IMR-90 (cell line): ENCODE measurements around the gene ESRP2. TPM values are rescaled to one million over a fixed set of nuclear protein-coding genes. Genes with fewer than 3 reads are reported as not detected.

Experiments used
- ATAC-seq: fragments of 200-7000 bp; cut with Tn5 transposase; 2 replicates; pipeline ENCODE4 v1.9.1; 2020; ENCODE audit warnings: low read depth, mild to moderate bottlenecking, moderate library complexity
- BruUV-seq: library from RNA; stranded (reverse); fragments of 400-500 nt; replicated peaks from 2 replicates; lab custom pipeline; 2021; lab: Mats Ljungman, UMichigan
- CTCF ChIA-PET: fragments of 300-600 bp; formaldehyde crosslinking; extraction: SDS; loops from one replicate; lab custom pipeline; 2021; ENCODE audit warnings: antibody characterized with exemption; lab: Yijun Ruan, JAX
- POLR2A ChIA-PET: fragments of 300-600 bp; sonication (Branson Sonifier 250); formaldehyde crosslinking; loops from one replicate; lab custom pipeline; 2022; ENCODE audit warnings: antibody characterized with exemption; ENCODE audit not compliant: unreplicated experiment; lab: Charles Lee
- DNase-seq: peaks from one replicate; pipeline ENCODE4 v3.0.0; 2013
- H2AFZ ChIP-seq: replicated peaks from 2 replicates; pipeline ENCODE3; 2013; ENCODE audit warnings: low read length, mild to moderate bottlenecking; ENCODE audit not compliant: poor library complexity
- H2AK5ac ChIP-seq: 2 replicates; pipeline ENCODE4 v1.6.1; 2013; ENCODE audit warnings: low read depth, low read length, inconsistent platforms
- H2AK9ac ChIP-seq: replicated peaks from 2 replicates; pipeline ENCODE3; 2013; ENCODE audit warnings: mild to moderate bottlenecking, low read depth, low read length, moderate library complexity; ENCODE audit not compliant: poor library complexity
- H2BK120ac ChIP-seq: 2 replicates; pipeline ENCODE4 v1.6.1; 2013; ENCODE audit warnings: low read depth, low read length, inconsistent platforms
- H2BK15ac ChIP-seq: 3 replicates; pipeline ENCODE4 v1.6.1; 2013; ENCODE audit warnings: low read depth, low read length, inconsistent platforms
- H2BK20ac ChIP-seq: 2 replicates; pipeline ENCODE4 v1.6.1; 2013; ENCODE audit warnings: low read depth, mild to moderate bottlenecking, inconsistent platforms, low read length, moderate library complexity
- H2BK5ac ChIP-seq: 2 replicates; pipeline ENCODE4 v1.6.1; 2013; ENCODE audit warnings: mild to moderate bottlenecking, low read depth, low read length, inconsistent platforms; ENCODE audit not compliant: poor library complexity, severe bottlenecking
- H3K14ac ChIP-seq: replicated peaks from 2 replicates; pipeline ENCODE4 v1.6.1; 2013; ENCODE audit warnings: low read depth, low read length, inconsistent platforms
- H3K18ac ChIP-seq: 2 replicates; pipeline ENCODE4 v1.6.1; 2013; ENCODE audit warnings: low read depth, low read length, control low read depth
- H3K23ac ChIP-seq: 2 replicates; pipeline ENCODE4 v1.6.1; 2013; ENCODE audit warnings: low read depth, low read length, inconsistent platforms
- H3K27ac ChIP-seq: 2 replicates; pipeline ENCODE4 v1.5.1; 2013; ENCODE audit warnings: mild to moderate bottlenecking, control low read depth, low read length; ENCODE audit not compliant: insufficient read depth
- H3K27me3 ChIP-seq: 2 replicates; pipeline ENCODE4 v1.6.1; 2013; ENCODE audit warnings: low read length; ENCODE audit not compliant: control insufficient read depth, insufficient read depth
- H3K36me3 ChIP-seq: 2 replicates; pipeline ENCODE4 v1.6.1; 2013; ENCODE audit warnings: low read length, mixed read lengths; ENCODE audit not compliant: control insufficient read depth, insufficient read depth
- H3K4ac ChIP-seq: 2 replicates; pipeline ENCODE4 v1.6.1; 2013; ENCODE audit warnings: low read depth, low read length, inconsistent platforms
- H3K4me1 ChIP-seq: 2 replicates; pipeline ENCODE4 v1.6.1; 2013; ENCODE audit warnings: low read length, mixed read lengths; ENCODE audit not compliant: control insufficient read depth, insufficient read depth
- H3K4me2 ChIP-seq: 2 replicates; pipeline ENCODE4 v1.6.1; 2013; ENCODE audit warnings: low read depth, mild to moderate bottlenecking, control low read depth, low read length, moderate library complexity
- H3K4me3 ChIP-seq: 2 replicates; pipeline ENCODE4 v1.5.1; 2013; ENCODE audit warnings: low read depth, mild to moderate bottlenecking, control low read depth, low read length, moderate library complexity; ENCODE audit not compliant: insufficient read depth
- H3K56ac ChIP-seq: 2 replicates; pipeline ENCODE4 v1.6.1; 2013; ENCODE audit warnings: low read length, inconsistent platforms; ENCODE audit not compliant: insufficient read depth; ENCODE audit errors: extremely low read depth
- H3K79me1 ChIP-seq, 2 experiments: 2 replicates each; pipeline ENCODE4 v1.6.1; 2013; ENCODE audit warnings: low read length in 2 of 2, inconsistent platforms in 1 of 2, low read depth in 1 of 2
- H3K9ac ChIP-seq: 2 replicates; pipeline ENCODE4 v1.6.1; 2013; ENCODE audit warnings: low read depth, low read length, control low read depth
- H3K9me1 ChIP-seq: 2 replicates; pipeline ENCODE4 v1.6.1; 2013; ENCODE audit warnings: low read length, inconsistent platforms; ENCODE audit not compliant: insufficient read depth
- H3K9me3 ChIP-seq: 2 replicates; pipeline ENCODE4 v1.6.1; 2013; ENCODE audit warnings: low read length; ENCODE audit not compliant: control insufficient read depth, insufficient read depth
- H4K20me1 ChIP-seq: 2 replicates; pipeline ENCODE4 v1.6.1; 2013; ENCODE audit warnings: low read length, inconsistent platforms; ENCODE audit not compliant: insufficient read depth
- H4K5ac ChIP-seq: 2 replicates; pipeline ENCODE4 v1.6.1; 2013; ENCODE audit warnings: mild to moderate bottlenecking, low read depth, low read length, control low read depth
- H4K8ac ChIP-seq, 2 experiments: 2 replicates each; pipeline ENCODE4 v1.6.1; 2013; ENCODE audit warnings: low read depth in 2 of 2, low read length in 2 of 2, control low read depth in 1 of 2, inconsistent platforms in 1 of 2
- H4K91ac ChIP-seq: 2 replicates; pipeline ENCODE4 v1.6.1; 2013; ENCODE audit warnings: low read depth, low read length, inconsistent platforms; ENCODE audit not compliant: insufficient read depth
- BHLHE40 ChIP-seq: fragments of 150-350 bp; IDR thresholded peaks from 2 replicates; pipeline ENCODE4 v1.6.1; 2016; ENCODE audit warnings: mild to moderate bottlenecking, low read depth, low read length
- CEBPB ChIP-seq: IDR thresholded peaks from 2 replicates; pipeline ENCODE4 v1.6.1; 2012; ENCODE audit warnings: low read depth, low read length, improper control_type of control experiment
- CHD1 ChIP-seq: IDR thresholded peaks from 2 replicates; pipeline ENCODE4 v1.6.1; 2012; ENCODE audit warnings: low read depth, low read length, improper control_type of control experiment
- ELK1 ChIP-seq: fragments of 150-350 bp; IDR thresholded peaks from 2 replicates; pipeline ENCODE4 v1.6.1; 2016; ENCODE audit warnings: low read depth, mild to moderate bottlenecking, low read length, moderate library complexity, borderline replicate concordance
- FOS ChIP-seq: fragments of 150-350 bp; IDR thresholded peaks from 2 replicates; pipeline ENCODE4 v1.6.1; 2016; ENCODE audit warnings: low read depth, low read length
- MAFK ChIP-seq: IDR thresholded peaks from 2 replicates; pipeline ENCODE4 v1.6.1; 2012; ENCODE audit warnings: low read depth, low read length, improper control_type of control experiment
- MAZ ChIP-seq: IDR thresholded peaks from 2 replicates; pipeline ENCODE4 v1.6.1; 2012; ENCODE audit warnings: low read depth, mild to moderate bottlenecking, low read length, improper control_type of control experiment, moderate library complexity, borderline replicate concordance
- MXI1 ChIP-seq: IDR thresholded peaks from 2 replicates; pipeline ENCODE4 v1.6.1; 2012; ENCODE audit warnings: low read depth, mild to moderate bottlenecking, low read length, moderate library complexity, borderline replicate concordance
- NFE2L2 ChIP-seq: fragments of 150-350 bp; IDR thresholded peaks from 2 replicates; pipeline ENCODE4 v1.6.1; 2016; ENCODE audit warnings: low read depth, mild to moderate bottlenecking, low read length
- POLR2A ChIP-seq: IDR thresholded peaks from 2 replicates; pipeline ENCODE4 v1.6.1; 2012; ENCODE audit warnings: mild to moderate bottlenecking, low read depth, low read length
- RAD21 ChIP-seq: IDR thresholded peaks from 2 replicates; pipeline ENCODE4 v1.6.1; 2012; ENCODE audit warnings: low read length, improper control_type of control experiment
- RCOR1 ChIP-seq: IDR thresholded peaks from 2 replicates; pipeline ENCODE4 v1.6.1; 2012; ENCODE audit warnings: mild to moderate bottlenecking, low read length, improper control_type of control experiment; ENCODE audit not compliant: insufficient replicate concordance
- RFX5 ChIP-seq: IDR thresholded peaks from 2 replicates; pipeline ENCODE4 v1.8.0; 2012; ENCODE audit warnings: low read depth, mild to moderate bottlenecking, low read length, moderate library complexity
- SMC3 ChIP-seq: fragments of 150-350 bp; IDR thresholded peaks from 2 replicates; pipeline ENCODE4 v1.6.1; 2016; ENCODE audit warnings: low read depth, mild to moderate bottlenecking, antibody characterized with exemption, low read length, moderate library complexity
- WGBS, 2 experiments: methylation state at CpG; one replicate each; pipeline versions ENCODE4 v1.1.5 to v1.1.7; 2013; ENCODE audit warnings: missing lambda C conversion rate in 2 of 2; ENCODE audit not compliant: insufficient read length in 1 of 2; ENCODE audit errors: extremely low coverage in 2 of 2; 5-methylcytosine and 5-hydroxymethylcytosine counted together
- dilution Hi-C: fragments of 300-500 bp; cut with HindIII; formaldehyde crosslinking; loops from one replicate; pipeline ENCODE4 v1.14.3; 2018; ENCODE audit warnings: low sequenced_read_pairs; ENCODE audit not compliant: unreplicated experiment
- in situ Hi-C: fragments of 300-500 bp; cut with MboI; formaldehyde crosslinking; loops from 3 replicates; pipeline ENCODE4 v1.14.3; 2019; ENCODE audit warnings: low sequenced_read_pairs, inconsistent platforms, mixed read lengths
- intact Hi-C: fragments of 100-400 bp; cut with micrococcal nuclease; formaldehyde crosslinking; loops from 2 replicates; pipeline ENCODE4 v1.10.0; 2022
- polyA plus RNA-seq, 3 experiments: library from polyadenylated mRNA; depleted of rRNA; stranded (reverse); fragments of >200 nt; gene quantifications; 2 replicates each; pipeline ENCODE4 v1.2.3, GENCODE V29; 2012; ENCODE audit warnings: low replicate concordance in 1 of 3
- total RNA-seq: library from RNA; depleted of rRNA; stranded (reverse); fragments of >200 nt; gene quantifications from 2 replicates; pipeline ENCODE4 v1.2.3, GENCODE V29; 2012

The ESRP2 gene
- total and polyA plus RNA-seq, 2 of the 4 experiments (the other 2 are of a cell fraction), result 0.07 TPM; not detected in 1

GRCh38 chr16:68214726-68215125, 21.2 kb downstream of the ESRP2 start:
- dilution Hi-C loops, result no loop called here
- no peak for DNase-seq
- no peak overlapping the region for H3K18ac ChIP-seq
- POLR2A ChIA-PET, result no interaction called here
- no peaks in the 10 kb centered on the region for H3K9me3 ChIP-seq
- H2BK20ac ChIP-seq, result no peak overlapping the region
- no peak overlapping the region for H4K8ac ChIP-seq
- no peak overlapping the region for H2AK5ac ChIP-seq
- no peaks in the 10 kb centered on the region for H4K20me1 ChIP-seq
- H3K56ac ChIP-seq, result peak overlapping the region; percentile 11; the same call in 1 of the 2 replicates
- H2BK5ac ChIP-seq, result no peak overlapping the region
- no peak overlapping the region for H4K5ac ChIP-seq
- H2AK9ac ChIP-seq, result no peak overlapping the region
- no peaks in the 10 kb centered on the region for H3K27me3 ChIP-seq
- H3K23ac ChIP-seq, result no peak overlapping the region
- TF ChIP-seq RFX5, result no peak
- TF ChIP-seq ELK1, result no peak
- TF ChIP-seq POLR2A, result no peak
- TF ChIP-seq SMC3, result no peak
- TF ChIP-seq CHD1, result no peak
- no peak for TF ChIP-seq CEBPB
- TF ChIP-seq FOS, result no peak
- TF ChIP-seq MAFK, result no peak
- no peak for TF ChIP-seq RAD21
- no peak for TF ChIP-seq MXI1
- no peak for TF ChIP-seq MAZ
- no peak for TF ChIP-seq NFE2L2
- no peak for TF ChIP-seq BHLHE40
- no peak for TF ChIP-seq RCOR1
- H3K4me3 ChIP-seq, result no peak overlapping the region
- H3K9ac ChIP-seq, result no peak overlapping the region
- peaks cover 5% of the 10 kb centered on the region for H3K9me1 ChIP-seq
- H3K27ac ChIP-seq, result no peak overlapping the region
- H3K79me1 ChIP-seq, result peaks cover 4 to 5% of the 10 kb centered on the region in 2 experiments; a peak in 2 of 4 replicates
- in situ Hi-C loops, result no loop called here
- no peak overlapping the region for H4K91ac ChIP-seq
- H3K4me2 ChIP-seq, result no peak overlapping the region
- peaks cover 2% of the 10 kb centered on the region; the same call in 1 of the 2 replicates for H3K36me3 ChIP-seq
- CTCF ChIA-PET, result no interaction called here
- no peak overlapping the region for H2BK120ac ChIP-seq
- no peak for ATAC-seq
- no peaks in the 10 kb centered on the region for H3K4me1 ChIP-seq
- no peak overlapping the region for H3K14ac ChIP-seq
- intact Hi-C loops, result no loop called here
- no peak overlapping the region for H2AFZ ChIP-seq
- BruUV-seq, result no TSS peak
- WGBS, 2 experiments, result no CpG with 5 or more reads among the region's 3 CpGs
- no peak overlapping the region for H3K4ac ChIP-seq
- H2BK15ac ChIP-seq, result no peak overlapping the region
